ENCODE data around the gene FNDC3B. TPM values are rescaled to one million over a fixed set of nuclear protein-coding genes. Genes with fewer than 3 reads are reported as not detected.

FNDC3B gene
- total and polyA plus RNA-seq, 2 of the 8 experiments (the other 6 are each of a cell fraction or from before 2014, with no cell fraction given) = 14.1 to 44.4 TPM

- no peak overlapping the region for H2BK20ac ChIP-seq (ENCODE audit: low read length)
- H3K18ac ChIP-seq (ENCODE audit: extremely low read depth, low read length) = no peak overlapping the region
- no peaks in the 10 kb centered on the region for H3K23me2 ChIP-seq (ENCODE audit: low read depth, low read length)
- H3K4me1 ChIP-seq (replicated peaks in 1 of 4; ENCODE audit: control insufficient read depth in 3 of 4, insufficient read depth in 4 of 4, low read length in 3 of 4) = no peaks in the 10 kb centered on the region
- H3K9me3 ChIP-seq (ENCODE audit: insufficient read depth in 2 of 2, low read depth in 1 of 2, low read length in 1 of 2) = no peaks in the 10 kb centered on the region
- no peak overlapping the region for H2BK15ac ChIP-seq (ENCODE audit: low read length)
- no peak overlapping the region for H2AK5ac ChIP-seq (ENCODE audit: low read depth, low read length)
- no peaks in the 10 kb centered on the region for H3K79me2 ChIP-seq (ENCODE audit: control insufficient read depth in 1 of 2, insufficient read depth in 2 of 2, low read length in 2 of 2)
- no peak overlapping the region for H4K5ac ChIP-seq (ENCODE audit: insufficient read length, low read depth, low read length)
- H4K20me1 ChIP-seq (replicated peaks in 1 of 2; ENCODE audit: control insufficient read depth in 1 of 2, insufficient read depth in 2 of 2, low read length in 2 of 2) = no peaks in the 10 kb centered on the region
- DNase-seq (ENCODE audit: low read depth in 1 of 2, low spot score in 2 of 2) (no peak), FAIRE-seq (no peak)
- no peak overlapping the region for H4K8ac ChIP-seq (ENCODE audit: extremely low read depth, insufficient read depth, low read length)
- whole genome bisulfite sequencing, 2 experiments (ENCODE audit: extremely low coverage in 1 of 2, insufficient coverage in 1 of 2, insufficient read length in 1 of 2, insufficient replicate concordance in 2 of 2, low coverage in 1 of 2, low lambda C conversion rate in 2 of 2, missing lambda C conversion rate in 1 of 2) = 88% methylated on average over 12 of the region's 13 CpGs; no CpG with 5 or more reads in 1 of the 2 experiments
- H4K91ac ChIP-seq (replicated peaks; ENCODE audit: insufficient read length, low read length) = no peak overlapping the region
- H3K4ac ChIP-seq (replicated peaks; ENCODE audit: insufficient read length, low read depth, low read length) = no peak overlapping the region
- H3K56ac ChIP-seq (replicated peaks; ENCODE audit: insufficient read length, low read depth, low read length) = no peak overlapping the region
- H3K79me1 ChIP-seq (ENCODE audit: low read depth, low read length) = no peaks in the 10 kb centered on the region
- H3K23ac ChIP-seq (ENCODE audit: insufficient read length) = no peak overlapping the region
- H3K9ac ChIP-seq (replicated peaks in 1 of 4; ENCODE audit: extremely low read depth in 1 of 4, low read depth in 3 of 4, low read length in 3 of 4) = no peak overlapping the region
- no peak overlapping the region for H2BK120ac ChIP-seq (replicated peaks; ENCODE audit: low read depth, low read length)
- H3K4me2 ChIP-seq (ENCODE audit: insufficient read depth in 1 of 2, low read depth in 2 of 2, low read length in 2 of 2) = no peak overlapping the region
- no peak overlapping the region for H3K27ac ChIP-seq (ENCODE audit: low read depth, low read length)
- H3K27me3 ChIP-seq (replicated peaks in 1 of 4; ENCODE audit: control insufficient read depth in 3 of 4, extremely low read depth in 1 of 4, insufficient read depth in 3 of 4, low read length in 3 of 4) = no peaks in the 10 kb centered on the region
- H2AFZ ChIP-seq (ENCODE audit: low read length) = no peak overlapping the region
- H3K14ac ChIP-seq (ENCODE audit: insufficient read length) = no peak overlapping the region
- POLR2A ChIA-PET (ENCODE audit: partially characterized antibody) = no interaction called here
- H3K36me3 ChIP-seq (ENCODE audit: control insufficient read depth in 2 of 4, insufficient read depth in 4 of 4, low read length in 3 of 4) = no peaks in the 10 kb centered on the region
- H2BK12ac ChIP-seq (ENCODE audit: low read depth, low read length) = no peak overlapping the region
- CTCF ChIA-PET (ENCODE audit: partially characterized antibody) = interaction anchor here (1.1 kb wide), 1 partner anchor 51 kb away, joined by 3 read pairs; no protein-coding TSS in a partner anchor
- no peak overlapping the region for H3K4me3 ChIP-seq (ENCODE audit: extremely low read depth in 1 of 4, insufficient read depth in 2 of 4, low read depth in 3 of 4, low read length in 4 of 4)
- H2BK5ac ChIP-seq (ENCODE audit: low read depth, low read length) = no peak overlapping the region
- TF ChIP-seq NRF1 (IDR thresholded peaks at IDR 0.05; ENCODE audit: low read depth, low read length) = no peak
- TF ChIP-seq USF2 (IDR thresholded peaks at IDR 0.05; ENCODE audit: low read length) = no peak
- TF ChIP-seq HDAC6 (IDR thresholded peaks at IDR 0.05; ENCODE audit: low read depth, low read length) = no peak
- no peak for TF ChIP-seq RNF2 (IDR thresholded peaks at IDR 0.05; ENCODE audit: borderline replicate concordance, low read depth, low read length, missing control alignments, poor library complexity, severe bottlenecking)
- TF ChIP-seq HDAC2 (IDR thresholded peaks at IDR 0.05; ENCODE audit: borderline replicate concordance in 1 of 2, low read depth in 2 of 2, low read length in 2 of 2) = no peak
- no peak for TF ChIP-seq ASH2L (IDR thresholded peaks at IDR 0.05; ENCODE audit: low read length)
- TF ChIP-seq RXRA (IDR thresholded peaks at IDR 0.05; ENCODE audit: insufficient read depth, low read depth, low read length) = no peak
- no peak for TF ChIP-seq JUND (IDR thresholded peaks at IDR 0.05; ENCODE audit: low read length)
- TF ChIP-seq RBBP5 (IDR thresholded peaks at IDR 0.05; ENCODE audit: borderline replicate concordance, low read depth, low read length) = no peak
- TF ChIP-seq E2F6 (IDR thresholded peaks at IDR 0.05) = no peak
These were observed 371.5 kb downstream of the FNDC3B start for GRCh38 chr3:172410702-172411477.
